SU-DHL-6 (cell line): ENCODE data around the gene ETV6.

ENCODE experiments used
- EZH2phosphoT487 ChIP-seq: fragments of 200-600 bp; sonication (generic), shearing (Covaris generic); conservative IDR thresholded peaks from 2 replicates; pipeline ENCODE4 v1.6.1; 2018; ENCODE audit warnings: mild to moderate bottlenecking, antibody characterized with exemption, low read length, moderate library complexity, mixed read lengths
- TF ChIP-seq, protein P1 (sequence below): fragments of 200-600 bp; sonication (generic); IDR thresholded peaks from one replicate; pipeline ENCODE4 v1.5.1; 2017; ENCODE audit warnings: antibody characterized with exemption, mild to moderate bottlenecking, low read length, moderate library complexity; ENCODE audit not compliant: insufficient read depth, poor library complexity, severe bottlenecking

DNA sequence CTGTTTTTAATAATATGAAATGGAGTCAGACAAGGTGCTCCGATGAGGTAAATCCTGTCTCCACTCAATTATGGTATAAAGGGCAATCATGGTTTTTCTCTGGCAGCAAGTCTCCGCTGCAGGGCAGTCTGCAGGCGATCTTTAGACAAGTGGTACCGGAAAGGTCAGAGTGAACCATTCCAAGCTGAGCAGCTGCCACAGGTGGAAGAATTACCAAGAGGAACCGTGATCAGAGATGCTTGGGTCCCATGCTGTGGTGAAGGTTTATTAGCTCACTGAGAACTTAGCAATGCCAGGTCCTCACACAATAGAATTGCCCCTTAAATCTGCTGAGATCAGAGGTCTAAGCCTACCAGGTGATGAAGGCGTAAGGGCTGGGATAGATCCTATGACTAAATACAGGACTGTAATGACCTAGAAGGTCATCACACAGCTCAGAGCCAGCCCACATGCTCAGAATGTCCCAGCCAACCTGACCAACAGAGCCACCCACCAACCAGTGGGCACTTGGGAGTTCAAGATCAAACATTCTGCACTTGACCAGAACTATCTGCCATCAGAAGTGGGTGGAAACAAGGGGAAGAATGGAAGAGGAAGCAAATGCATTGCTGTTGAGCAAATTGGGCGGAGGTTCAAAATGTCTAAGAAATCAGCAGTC is 246.1 kb downstream of the ETV6 start:
- TF ChIP-seq, protein P1, sequence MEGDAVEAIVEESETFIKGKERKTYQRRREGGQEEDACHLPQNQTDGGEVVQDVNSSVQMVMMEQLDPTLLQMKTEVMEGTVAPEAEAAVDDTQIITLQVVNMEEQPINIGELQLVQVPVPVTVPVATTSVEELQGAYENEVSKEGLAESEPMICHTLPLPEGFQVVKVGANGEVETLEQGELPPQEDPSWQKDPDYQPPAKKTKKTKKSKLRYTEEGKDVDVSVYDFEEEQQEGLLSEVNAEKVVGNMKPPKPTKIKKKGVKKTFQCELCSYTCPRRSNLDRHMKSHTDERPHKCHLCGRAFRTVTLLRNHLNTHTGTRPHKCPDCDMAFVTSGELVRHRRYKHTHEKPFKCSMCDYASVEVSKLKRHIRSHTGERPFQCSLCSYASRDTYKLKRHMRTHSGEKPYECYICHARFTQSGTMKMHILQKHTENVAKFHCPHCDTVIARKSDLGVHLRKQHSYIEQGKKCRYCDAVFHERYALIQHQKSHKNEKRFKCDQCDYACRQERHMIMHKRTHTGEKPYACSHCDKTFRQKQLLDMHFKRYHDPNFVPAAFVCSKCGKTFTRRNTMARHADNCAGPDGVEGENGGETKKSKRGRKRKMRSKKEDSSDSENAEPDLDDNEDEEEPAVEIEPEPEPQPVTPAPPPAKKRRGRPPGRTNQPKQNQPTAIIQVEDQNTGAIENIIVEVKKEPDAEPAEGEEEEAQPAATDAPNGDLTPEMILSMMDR = no peak
- TF ChIP-seq EZH2phosphoT487 = no peak
